Activated CD4-positive, alpha-beta T cell treated with anti-CD3 and anti-CD28 coated beads for 36 hours (primary cell): ENCODE results near the gene ANKRD42. TPM values are rescaled to one million over a fixed set of nuclear protein-coding genes. Genes with fewer than 3 reads are reported as not detected.

Source experiments
- ATAC-seq: fragments of 200-7000 bp; cut with Tn5 transposase; one replicate; pipeline ENCODE4 v1.10.0; 2021; ENCODE audit warnings: mild to moderate bottlenecking, moderate library complexity
- CTCF ChIA-PET: fragments of 350-600 bp; sonication (Branson Sonifier 250); formaldehyde crosslinking; loops from one replicate; lab custom pipeline; 2021; ENCODE audit warnings: antibody characterized with exemption; lab: Charles Lee
- POLR2A ChIA-PET: fragments of 350-600 bp; sonication (Branson Sonifier 250); formaldehyde crosslinking; loops from one replicate; lab custom pipeline; 2021; ENCODE audit warnings: antibody characterized with exemption, inconsistent platforms; lab: Charles Lee
- DNase-seq: peaks from one replicate; pipeline ENCODE4 v3.0.0-alpha.2; 2020
- H3K27ac Mint-ChIP-seq: one replicate; pipeline ENCODE4 v1.8.0; 2021; ENCODE audit warnings: mixed read lengths
- H3K27me3 Mint-ChIP-seq: one replicate; pipeline ENCODE4 v1.8.0; 2021; ENCODE audit warnings: mixed read lengths
- H3K36me3 Mint-ChIP-seq: one replicate; pipeline ENCODE4 v1.8.0; 2021; ENCODE audit warnings: low read depth, mixed read lengths
- H3K4me1 Mint-ChIP-seq: one replicate; pipeline ENCODE4 v1.8.0; 2021; ENCODE audit warnings: mixed read lengths
- H3K4me3 Mint-ChIP-seq: one replicate; pipeline ENCODE4 v1.8.0; 2021; ENCODE audit warnings: mild to moderate bottlenecking, moderate library complexity, mixed read lengths
- H3K9me3 Mint-ChIP-seq: one replicate; pipeline ENCODE4 v1.8.0; 2021; ENCODE audit warnings: low read depth, mixed read lengths
- intact Hi-C, 2 experiments: fragments of 100-400 bp; cut with DNase I in 1 of 2; cut with micrococcal nuclease in 1 of 2; formaldehyde crosslinking; loops; one replicate each; pipeline versions ENCODE4 v1.14.2 to v1.15.1; 2022 to 2024; cut with DNase I, micrococcal nuclease
- total RNA-seq, 2 experiments: library from RNA; stranded (reverse); gene quantifications; one replicate each; pipeline ENCODE4 v1.2.3, GENCODE V29; 2021

Gene ANKRD42
- 1 to 10 TPM; 3.1 to 4.9 TPM for total RNA-seq

GRCh38 chr11:83193315-83194280, at the start of gene ANKRD42:
Gene ANKRD42, plus strand, starts transcription at chr11:83193712. Its CDS starts 959 bp downstream, at chr11:83194671.
- Mint-ChIP-seq H3K4me3 (peak within 1 kb of the TSS; percentile 95), H3K4me1 (peaks cover 40% of the 10 kb centered on the region), H3K9me3 (no peaks in the 10 kb centered on the region), H3K27me3 (no peaks in the 10 kb centered on the region), H3K36me3 (peaks cover 23% of the 10 kb centered on the region), H3K27ac (peak within 1 kb of the TSS; percentile 98)
- ATAC-seq (peak; percentile 75), DNase-seq (peak; percentile 92)
- ChIA-PET CTCF (interaction anchor here (0.6 to 2.0 kb wide), 8 partner anchors 12 to 326 kb away, joined by 3 to 7 read pairs (median 3); partner anchors contain the start of gene PRCP), POLR2A (interaction anchor here (1.0 kb wide), 2 partner anchors 12 to 36 kb away, joined by 3 read pairs; partner anchors contain the start of gene PCF11)
- intact Hi-C loops, result loop anchor here (1.0 to 2.0 kb wide), 6 partner anchors 37 to 292 kb away; partner anchors contain the start of genes CCDC90B (in 2 of the 2), DDIAS (in 2 of the 2) and RAB30 (in 2 of the 2)

- H3K36me3 Mint-ChIP-seq, result no peaks in the 10 kb centered on the region
- no peaks in the 10 kb centered on the region for H3K27me3 Mint-ChIP-seq
- H3K4me3 Mint-ChIP-seq, result no peak overlapping the region
- H3K9me3 Mint-ChIP-seq, result no peaks in the 10 kb centered on the region
- H3K4me1 Mint-ChIP-seq, result peaks cover 2% of the 10 kb centered on the region
- intact Hi-C loops, result no loop called here
- no peak overlapping the region for H3K27ac Mint-ChIP-seq
- no peak for ATAC-seq
- ChIA-PET CTCF (interaction anchor here (1.1 kb wide), 1 partner anchor 8 kb away, joined by 3 read pairs; no protein-coding TSS in a partner anchor), POLR2A (no interaction called here)
- DNase-seq, result no peak
Observed at GRCh38 chr11:83147895-83148294, 45.6 kb upstream of the ANKRD42 start.

- intact Hi-C loops, result no loop called here
- ChIA-PET CTCF (interaction anchor here (1.6 kb wide), 1 partner anchor 74 kb away, joined by 4 read pairs; no protein-coding TSS in a partner anchor), POLR2A (interaction anchor here (0.7 kb wide), 1 partner anchor 8 kb away, joined by 4 read pairs; no protein-coding TSS in a partner anchor)
- H3K27ac Mint-ChIP-seq, result no peak overlapping the region
- H3K9me3 Mint-ChIP-seq, result no peaks in the 10 kb centered on the region
- no peak for DNase-seq
- peaks cover 5% of the 10 kb centered on the region for H3K4me1 Mint-ChIP-seq
- H3K36me3 Mint-ChIP-seq, result no peaks in the 10 kb centered on the region
- no peak overlapping the region for H3K4me3 Mint-ChIP-seq
- ATAC-seq, result peak; percentile 30
- H3K27me3 Mint-ChIP-seq, result no peaks in the 10 kb centered on the region
Observed at GRCh38 chr11:83150450-83150849, 43.1 kb upstream of the ANKRD42 start.

GRCh38 chr11:83151274-83151977, 42.1 kb upstream of the ANKRD42 start:
- Mint-ChIP-seq H3K27ac (no peak overlapping the region), H3K4me3 (no peak overlapping the region), H3K36me3 (no peaks in the 10 kb centered on the region), H3K9me3 (no peaks in the 10 kb centered on the region), H3K27me3 (no peaks in the 10 kb centered on the region), H3K4me1 (peaks cover 7% of the 10 kb centered on the region)
- no peak for ATAC-seq
- no peak for DNase-seq
- ChIA-PET POLR2A (no interaction called here), CTCF (interaction anchor here (0.5 to 1.6 kb wide), 5 partner anchors 8 to 145 kb away, joined by 3 to 4 read pairs (median 3); no protein-coding TSS in a partner anchor)
- intact Hi-C loops, result no loop called here

- Mint-ChIP-seq H3K27me3 (no peaks in the 10 kb centered on the region), H3K27ac (no peak overlapping the region), H3K4me3 (no peak overlapping the region), H3K9me3 (no peaks in the 10 kb centered on the region), H3K4me1 (peaks cover 7% of the 10 kb centered on the region), H3K36me3 (peaks cover 3% of the 10 kb centered on the region)
- ATAC-seq (no peak), DNase-seq (no peak)
- intact Hi-C loops, result no loop called here
- ChIA-PET POLR2A (no interaction called here), CTCF (interaction anchor here (0.6 to 1.0 kb wide), 3 partner anchors 13 to 145 kb away, joined by 3 to 4 read pairs (median 4); no protein-coding TSS in a partner anchor)
Observed at GRCh38 chr11:83152264-83152663, 41.2 kb upstream of the ANKRD42 start.

GRCh38 chr11:83153764-83154163, 39.7 kb upstream of the ANKRD42 start:
- DNase-seq, result no peak
- Mint-ChIP-seq H3K9me3 (no peaks in the 10 kb centered on the region), H3K27ac (no peak overlapping the region), H3K27me3 (no peaks in the 10 kb centered on the region), H3K4me1 (peaks cover 7% of the 10 kb centered on the region), H3K4me3 (no peak overlapping the region), H3K36me3 (peaks cover 16% of the 10 kb centered on the region)
- POLR2A ChIA-PET, result no interaction called here
- ATAC-seq, result no peak
- CTCF ChIA-PET, result no interaction called here
- intact Hi-C loops, result no loop called here

GRCh38 chr11:83156144-83156995, 37.1 kb upstream of the ANKRD42 start:
- ATAC-seq (peak; percentile 92), DNase-seq (peak; percentile 99)
- Mint-ChIP-seq H3K27ac (peak overlapping the region; percentile 100), H3K4me3 (peak overlapping the region; percentile 100), H3K4me1 (peaks cover 23% of the 10 kb centered on the region), H3K27me3 (no peaks in the 10 kb centered on the region), H3K9me3 (no peaks in the 10 kb centered on the region), H3K36me3 (peaks cover 41% of the 10 kb centered on the region)
- ChIA-PET POLR2A (interaction anchor here (0.5 to 3.5 kb wide), 19 partner anchors 30 to 289 kb away, joined by 3 to 15 read pairs (median 4); partner anchors contain the start of genes DDIAS, PRCP and RAB30), CTCF (interaction anchor here (0.6 to 2.7 kb wide), 16 partner anchors 9 to 289 kb away, joined by 3 to 15 read pairs (median 3); partner anchors contain the start of genes DDIAS, PRCP and RAB30)
- intact Hi-C loops, result loop anchor here (1.0 to 5.0 kb wide), 9 partner anchors 37 to 256 kb away; partner anchors contain the start of genes ANKRD42 (in 2 of the 2), DDIAS (in 1 of the 2), PRCP (in 1 of the 2) and RAB30 (in 1 of the 2)

- Mint-ChIP-seq H3K27me3 (no peaks in the 10 kb centered on the region), H3K4me1 (peaks cover 31% of the 10 kb centered on the region), H3K36me3 (peaks cover 48% of the 10 kb centered on the region), H3K27ac (peak within 1 kb of the TSS; percentile 100), H3K4me3 (peak within 1 kb of the TSS; percentile 100), H3K9me3 (no peaks in the 10 kb centered on the region)
- DNase-seq, result no peak
- POLR2A ChIA-PET, result interaction anchor here (0.5 to 3.5 kb wide), 16 partner anchors 29 to 257 kb away, joined by 3 to 15 read pairs (median 4); partner anchors contain the start of genes DDIAS and PRCP
- peak; percentile 11 for ATAC-seq
- CTCF ChIA-PET, result interaction anchor here (0.6 to 2.7 kb wide), 12 partner anchors 17 to 290 kb away, joined by 3 to 15 read pairs (median 3); partner anchors contain the start of genes DDIAS, PRCP and RAB30
- intact Hi-C loops, result loop anchor here (1.0 to 5.0 kb wide), 11 partner anchors 36 to 257 kb away; partner anchors contain the start of genes ANKRD42 (in 2 of the 2), CCDC90B (in 1 of the 2), DDIAS (in 1 of the 2) and PRCP (in 1 of the 2)
Observed at GRCh38 chr11:83156996-83157593, 36.4 kb upstream of the ANKRD42 start, which contains the start of gene PCF11. Gene PCF11, plus strand, starts transcription at chr11:83157131. Its CDS starts 309 bp downstream, at chr11:83157440.

- Mint-ChIP-seq H3K4me1 (peaks cover 37% of the 10 kb centered on the region), H3K9me3 (no peaks in the 10 kb centered on the region), H3K4me3 (peak overlapping the region; percentile 100), H3K27me3 (no peaks in the 10 kb centered on the region), H3K36me3 (peaks cover 49% of the 10 kb centered on the region), H3K27ac (peak overlapping the region; percentile 100)
- intact Hi-C loops, result loop anchor here (1.0 to 5.0 kb wide), 7 partner anchors 15 to 187 kb away; partner anchors contain the start of gene CCDC90B (in 1 of the 2)
- ChIA-PET POLR2A (interaction anchor here (0.6 to 3.5 kb wide), 11 partner anchors 36 to 257 kb away, joined by 3 to 15 read pairs (median 6); partner anchors contain the start of genes DDIAS and PRCP), CTCF (interaction anchor here (0.6 to 2.7 kb wide), 7 partner anchors 31 to 290 kb away, joined by 3 to 15 read pairs (median 3); partner anchors contain the start of genes DDIAS and PRCP)
- DNase-seq, result peak; percentile 71
- no peak for ATAC-seq
Observed at GRCh38 chr11:83157594-83158356, 35.7 kb upstream of the ANKRD42 start.
